Activated T-cell treated with anti-CD3 and anti-CD28 coated beads for 24 hours (primary cell): Measurements from ENCODE around the gene PIAS3.
"Not testable (repeated sequence)": the region's sequence is repeated elsewhere in the genome, so short reads cannot be mapped to it uniquely, and the experiment has no call there.

Experiments used
- DNase-seq: peaks from one replicate; pipeline ENCODE4 v3.0.0-alpha.2; 2020; ENCODE audit warnings: low read depth

The PIAS3 gene

GRCh38 chr1:145874646-145875045 is 15.8 kb upstream of the PIAS3 start:
- no peak for DNase-seq

- DNase-seq: peak; percentile 9
These were observed 13.4 kb upstream of the PIAS3 start for GRCh38 chr1:145871994-145872924.

- DNase-seq: no peak
These were observed 9.4 kb upstream of the PIAS3 start for GRCh38 chr1:145868232-145868631.

GRCh38 chr1:145863282-145864018 is 4.6 kb upstream of the PIAS3 start:
- no peak for DNase-seq

- peak; percentile 75 for DNase-seq
These were observed 676 bp upstream of the PIAS3 start for GRCh38 chr1:145859491-145860023.

- peak; percentile 25 for DNase-seq
These were observed 512 bp downstream of the PIAS3 start for GRCh38 chr1:145858238-145858900.

- DNase-seq: no peak
These were observed 1.7 kb downstream of the PIAS3 start for GRCh38 chr1:145857170-145857569.

- no peak for DNase-seq
These were observed 3.4 kb downstream of the PIAS3 start for GRCh38 chr1:145855426-145855948.

- DNase-seq: no peak
These were observed 9.3 kb downstream of the PIAS3 start for GRCh38 chr1:145849356-145850160.

GRCh38 chr1:145847827-145848226 is 11.1 kb downstream of the PIAS3 start:
- no peak for DNase-seq

GRCh38 chr1:145846201-145846612 is 12.7 kb downstream of the PIAS3 start:
- peak; percentile 14 for DNase-seq

- DNase-seq: peak; percentile 63
These were observed 13.2 kb downstream of the PIAS3 start, which contains the start of gene NUDT17 for GRCh38 chr1:145845514-145846161. Gene NUDT17, plus strand, starts transcription at chr1:145845630. Its CDS starts 11 bp downstream, at chr1:145845641.

- no peak for DNase-seq
These were observed 13.8 kb downstream of the PIAS3 start for GRCh38 chr1:145845144-145845513.

GRCh38 chr1:145843031-145843430 is 15.8 kb downstream of the PIAS3 start:
- DNase-seq: no peak

- no peak for DNase-seq
These were observed 21.2 kb downstream of the PIAS3 start for GRCh38 chr1:145837656-145838055.

- DNase-seq: not testable (repeated sequence)
These were observed 28.1 kb downstream of the PIAS3 start for GRCh38 chr1:145830810-145831209.

- DNase-seq: no peak
These were observed 30.4 kb downstream of the PIAS3 start for GRCh38 chr1:145828367-145829026.

- DNase-seq: no peak
These were observed 30.9 kb downstream of the PIAS3 start for GRCh38 chr1:145827966-145828365.

GRCh38 chr1:145826030-145826429 is 32.9 kb downstream of the PIAS3 start:
- DNase-seq: no peak

GRCh38 chr1:145824499-145824842 is 34.4 kb downstream of the PIAS3 start:
- DNase-seq: no peak
